ENCODE measurements around the gene SLC26A1.

Gene SLC26A1

DNA sequence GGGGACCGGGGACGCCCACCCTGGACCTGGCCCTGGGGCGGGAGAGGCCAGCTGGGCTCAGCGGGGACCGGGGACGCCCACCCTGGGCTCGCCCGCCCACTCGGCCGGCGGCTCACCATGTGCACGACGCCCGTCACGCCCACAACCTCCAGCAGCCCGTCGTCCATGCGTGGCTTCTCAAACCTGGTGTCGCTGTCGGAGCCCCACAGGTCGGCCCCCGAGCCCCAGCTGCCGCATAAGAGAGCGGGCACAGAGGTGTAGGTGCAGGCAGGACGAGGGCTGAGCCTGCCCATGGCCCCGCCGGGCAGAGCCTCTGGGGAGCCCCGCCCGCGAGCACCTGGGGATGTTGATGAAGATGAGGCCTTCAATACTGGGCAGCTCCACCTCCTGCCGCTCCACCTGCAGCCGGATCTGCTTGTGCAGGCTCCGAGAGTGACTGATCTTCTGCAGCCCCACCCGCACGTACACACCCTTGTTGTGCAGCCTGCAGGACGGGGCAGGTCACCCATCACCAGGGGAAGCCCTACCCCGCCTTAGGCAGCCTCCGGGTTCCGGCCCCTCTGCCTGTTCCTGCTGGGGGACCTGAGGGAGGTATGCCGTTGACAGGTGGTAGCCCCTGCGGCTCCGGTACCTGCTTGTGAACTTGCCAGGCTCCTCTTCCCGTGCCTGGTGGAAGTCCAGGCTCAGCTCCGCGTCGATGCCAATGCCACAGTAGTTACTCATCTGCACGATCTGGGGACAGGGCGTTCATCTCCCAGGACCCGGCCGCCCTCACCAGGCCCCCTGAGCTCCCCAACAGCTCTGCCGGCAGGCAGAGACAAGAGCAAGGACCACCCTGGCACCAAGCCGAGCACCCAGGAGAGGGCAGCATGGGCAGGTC lies 31.6 kb downstream of the SLC26A1 start:
- TF ChIP-seq FOXP2 (optimal IDR thresholded peaks at IDR 0.05; ENCODE audit: borderline replicate concordance, extremely low read depth, extremely low read length, insufficient read depth) (no peak), TAF1 (IDR thresholded peaks at IDR 0.05; ENCODE audit: borderline replicate concordance, insufficient read depth, low read length) (no peak), SIN3A (IDR thresholded peaks at IDR 0.05; ENCODE audit: borderline replicate concordance, insufficient read depth, low read length) (no peak), POLR2AphosphoS5 (IDR thresholded peaks at IDR 0.05; ENCODE audit: low read depth, low read length) (no peak)
- TF ChIP-seq, protein P1, sequence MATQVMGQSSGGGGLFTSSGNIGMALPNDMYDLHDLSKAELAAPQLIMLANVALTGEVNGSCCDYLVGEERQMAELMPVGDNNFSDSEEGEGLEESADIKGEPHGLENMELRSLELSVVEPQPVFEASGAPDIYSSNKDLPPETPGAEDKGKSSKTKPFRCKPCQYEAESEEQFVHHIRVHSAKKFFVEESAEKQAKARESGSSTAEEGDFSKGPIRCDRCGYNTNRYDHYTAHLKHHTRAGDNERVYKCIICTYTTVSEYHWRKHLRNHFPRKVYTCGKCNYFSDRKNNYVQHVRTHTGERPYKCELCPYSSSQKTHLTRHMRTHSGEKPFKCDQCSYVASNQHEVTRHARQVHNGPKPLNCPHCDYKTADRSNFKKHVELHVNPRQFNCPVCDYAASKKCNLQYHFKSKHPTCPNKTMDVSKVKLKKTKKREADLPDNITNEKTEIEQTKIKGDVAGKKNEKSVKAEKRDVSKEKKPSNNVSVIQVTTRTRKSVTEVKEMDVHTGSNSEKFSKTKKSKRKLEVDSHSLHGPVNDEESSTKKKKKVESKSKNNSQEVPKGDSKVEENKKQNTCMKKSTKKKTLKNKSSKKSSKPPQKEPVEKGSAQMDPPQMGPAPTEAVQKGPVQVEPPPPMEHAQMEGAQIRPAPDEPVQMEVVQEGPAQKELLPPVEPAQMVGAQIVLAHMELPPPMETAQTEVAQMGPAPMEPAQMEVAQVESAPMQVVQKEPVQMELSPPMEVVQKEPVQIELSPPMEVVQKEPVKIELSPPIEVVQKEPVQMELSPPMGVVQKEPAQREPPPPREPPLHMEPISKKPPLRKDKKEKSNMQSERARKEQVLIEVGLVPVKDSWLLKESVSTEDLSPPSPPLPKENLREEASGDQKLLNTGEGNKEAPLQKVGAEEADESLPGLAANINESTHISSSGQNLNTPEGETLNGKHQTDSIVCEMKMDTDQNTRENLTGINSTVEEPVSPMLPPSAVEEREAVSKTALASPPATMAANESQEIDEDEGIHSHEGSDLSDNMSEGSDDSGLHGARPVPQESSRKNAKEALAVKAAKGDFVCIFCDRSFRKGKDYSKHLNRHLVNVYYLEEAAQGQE (IDR thresholded peaks at IDR 0.05; ENCODE audit: insufficient read depth in 1 of 2, low read depth in 2 of 2, low read length in 2 of 2), result no peak

DNA sequence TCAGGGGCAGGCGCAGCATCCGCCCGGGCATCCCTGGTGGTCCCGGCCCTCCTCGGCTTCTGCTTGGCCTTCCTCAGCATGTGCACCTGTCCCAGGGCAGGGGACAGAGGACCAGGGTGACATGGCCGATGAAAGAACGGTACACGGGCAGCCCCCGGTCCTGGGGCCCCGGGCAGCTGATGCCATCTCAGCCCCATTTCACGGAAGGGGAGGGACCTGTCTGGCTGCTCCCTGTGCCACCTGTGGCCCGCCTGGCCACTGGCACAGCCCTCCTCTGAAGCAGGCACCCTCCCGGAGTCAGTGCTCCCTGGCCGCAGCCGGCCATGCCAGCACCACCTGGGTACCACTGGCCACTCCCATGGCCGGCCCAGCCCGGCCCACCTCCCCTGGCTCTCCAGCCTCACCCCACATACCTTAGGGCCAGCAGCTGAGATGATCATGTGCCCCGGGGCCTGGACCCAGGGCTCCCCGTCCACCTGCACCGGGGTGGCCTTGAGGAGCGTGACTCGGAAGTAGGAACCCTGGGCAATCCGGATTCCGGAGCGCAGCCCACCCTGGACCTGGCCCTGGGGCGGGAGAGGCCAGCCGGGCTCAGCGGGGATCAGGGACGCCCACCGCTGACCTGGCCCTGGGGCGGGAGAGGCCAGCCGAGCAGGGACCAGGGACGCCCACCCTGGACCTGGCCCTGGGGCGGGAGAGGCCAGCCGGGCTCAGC lies 32.4 kb downstream of the SLC26A1 start:
- TF ChIP-seq SIN3A (IDR thresholded peaks at IDR 0.05; ENCODE audit: borderline replicate concordance, insufficient read depth, low read length) (no peak), TAF1 (IDR thresholded peaks at IDR 0.05; ENCODE audit: borderline replicate concordance, insufficient read depth, low read length) (no peak), POLR2AphosphoS5 (IDR thresholded peaks at IDR 0.05; ENCODE audit: low read depth, low read length) (no peak), FOXP2 (optimal IDR thresholded peaks at IDR 0.05; ENCODE audit: borderline replicate concordance, extremely low read depth, extremely low read length, insufficient read depth) (no peak)
- TF ChIP-seq, protein P1 (IDR thresholded peaks at IDR 0.05; ENCODE audit: insufficient read depth in 1 of 2, low read depth in 2 of 2, low read length in 2 of 2), result no peak

- TF ChIP-seq POLR2AphosphoS5 (IDR thresholded peaks at IDR 0.05; ENCODE audit: low read depth, low read length), result no peak
These were observed 33.0 kb downstream of the SLC26A1 start for GRCh38 chr4:960140-960635.

DNA sequence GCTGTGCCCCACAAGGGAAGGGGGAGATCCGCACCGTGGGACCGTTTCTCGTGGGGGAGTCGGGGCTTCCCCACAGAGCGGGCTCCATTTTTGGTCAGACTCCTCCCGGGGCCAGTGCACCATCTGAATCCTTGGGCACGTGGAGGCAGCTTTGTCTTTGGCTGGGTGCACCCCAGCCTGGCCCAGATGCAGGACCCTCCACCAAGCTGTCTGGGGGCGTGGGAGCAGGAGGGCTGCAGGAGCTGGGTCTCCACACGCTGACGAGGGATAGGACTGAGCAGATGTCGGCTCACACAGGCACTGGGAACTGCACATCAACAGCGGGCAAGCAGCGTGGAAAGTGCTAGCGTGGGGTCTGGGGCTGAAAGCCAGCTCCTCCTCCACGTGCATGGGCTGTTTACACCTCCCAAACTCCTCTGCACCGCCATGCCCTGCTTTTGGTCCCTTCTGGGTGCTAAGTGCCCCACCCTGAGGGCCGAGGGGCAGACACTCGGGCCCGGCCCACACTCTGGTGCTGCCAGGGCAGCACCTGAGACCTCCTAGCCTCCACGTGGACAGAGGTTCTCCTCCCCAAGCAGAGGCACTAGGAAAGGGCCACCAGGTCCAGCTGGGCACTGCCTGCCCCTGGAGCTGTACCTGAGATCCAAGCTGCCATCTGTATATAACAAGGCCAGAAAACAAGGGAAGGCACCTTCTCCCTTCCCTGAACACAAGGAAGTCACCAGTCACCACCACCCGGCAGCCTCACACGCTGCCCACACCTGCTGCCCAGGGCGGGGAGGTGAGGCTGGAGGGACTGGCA lies 33.7 kb downstream of the SLC26A1 start:
- TF ChIP-seq SIN3A (IDR thresholded peaks at IDR 0.05; ENCODE audit: borderline replicate concordance, insufficient read depth, low read length), result no peak
- no peak for TF ChIP-seq POLR2AphosphoS5 (IDR thresholded peaks at IDR 0.05; ENCODE audit: low read depth, low read length)
- TF ChIP-seq FOXP2 (optimal IDR thresholded peaks at IDR 0.05; ENCODE audit: borderline replicate concordance, extremely low read depth, extremely low read length, insufficient read depth), result no peak
- TF ChIP-seq TAF1 (IDR thresholded peaks at IDR 0.05; ENCODE audit: borderline replicate concordance, insufficient read depth, low read length), result no peak
- TF ChIP-seq, protein P1 (IDR thresholded peaks at IDR 0.05; ENCODE audit: insufficient read depth in 1 of 2, low read depth in 2 of 2, low read length in 2 of 2), result no peak

GRCh38 chr4:958696-959337 lies 34.4 kb downstream of the SLC26A1 start:
- no peak for TF ChIP-seq POLR2AphosphoS5 (IDR thresholded peaks at IDR 0.05; ENCODE audit: low read depth, low read length)
- TF ChIP-seq, protein P1 (IDR thresholded peaks at IDR 0.05; ENCODE audit: insufficient read depth in 1 of 2, low read depth in 2 of 2, low read length in 2 of 2), result no peak
- no peak for TF ChIP-seq SIN3A (IDR thresholded peaks at IDR 0.05; ENCODE audit: borderline replicate concordance, insufficient read depth, low read length)
- TF ChIP-seq TAF1 (IDR thresholded peaks at IDR 0.05; ENCODE audit: borderline replicate concordance, insufficient read depth, low read length), result no peak
- no peak for TF ChIP-seq FOXP2 (optimal IDR thresholded peaks at IDR 0.05; ENCODE audit: borderline replicate concordance, extremely low read depth, extremely low read length, insufficient read depth)

Data from PFSK-1 (cell line).